AG20443 (cell line): ENCODE data around the gene COG5.

Experiments
- DNase-seq: peaks from one replicate; pipeline ENCODE4 v3.0.0; 2012; ENCODE audit warnings: low spot score, mixed read lengths

The COG5 gene

DNA sequence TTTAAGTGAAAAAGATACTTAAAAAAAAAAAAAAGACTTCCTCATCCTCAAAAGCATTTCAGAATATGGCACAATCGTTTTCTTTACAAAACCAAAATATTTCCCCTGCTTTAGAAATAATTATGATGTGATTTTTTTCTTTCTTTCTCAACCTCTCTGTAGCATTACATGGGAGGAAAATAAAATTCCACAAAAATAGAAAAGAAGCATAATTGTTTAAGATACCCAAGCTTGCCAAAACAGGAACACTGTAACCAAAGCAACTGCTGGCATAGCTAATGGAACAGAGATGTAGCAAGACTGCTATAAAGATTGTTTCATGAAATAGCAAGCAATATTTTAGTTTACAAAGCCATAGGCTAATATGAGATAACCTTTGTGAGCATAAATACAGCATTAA, 169.4 kb downstream of the COG5 start:
- peak; percentile 35 for DNase-seq

DNA sequence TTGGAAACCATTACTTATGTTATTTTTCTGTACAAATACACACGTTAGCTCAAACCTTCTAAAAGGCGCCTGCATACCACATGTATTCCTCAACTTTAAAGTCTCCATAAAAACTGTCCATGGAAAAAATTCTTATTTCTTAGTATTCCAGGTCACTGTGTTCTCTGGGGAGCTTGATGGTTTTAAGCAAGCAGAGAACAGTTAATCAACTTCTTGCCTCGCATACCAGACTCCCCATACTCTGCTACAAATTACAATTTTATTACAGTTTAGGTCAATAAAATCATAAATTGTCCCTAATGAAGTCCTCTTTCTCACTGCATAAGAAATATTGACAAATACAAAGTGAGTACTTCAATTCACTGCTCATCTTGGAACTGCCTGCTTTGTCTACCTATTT, 170.9 kb downstream of the COG5 start:
- no peak for DNase-seq

DNA sequence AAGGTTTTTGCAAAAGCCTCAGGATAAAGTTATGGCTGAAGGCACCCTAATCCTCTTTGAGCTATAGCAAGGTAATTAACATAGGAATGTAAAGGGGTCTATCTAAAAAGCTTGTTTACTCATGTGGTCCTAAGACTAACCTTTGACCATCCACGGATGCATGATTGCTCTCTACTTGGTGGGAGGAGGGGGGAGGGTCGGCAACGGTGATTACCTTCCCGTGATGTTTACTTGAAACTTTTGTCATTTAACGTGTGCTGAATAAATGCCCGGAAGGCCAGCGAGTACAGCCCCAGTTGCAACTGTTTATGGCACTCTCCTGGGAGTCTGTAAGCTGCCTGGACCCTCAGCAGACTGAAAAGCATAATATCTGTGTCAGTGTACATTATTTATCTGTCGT, 172.8 kb downstream of the COG5 start:
- DNase-seq: no peak

DNA sequence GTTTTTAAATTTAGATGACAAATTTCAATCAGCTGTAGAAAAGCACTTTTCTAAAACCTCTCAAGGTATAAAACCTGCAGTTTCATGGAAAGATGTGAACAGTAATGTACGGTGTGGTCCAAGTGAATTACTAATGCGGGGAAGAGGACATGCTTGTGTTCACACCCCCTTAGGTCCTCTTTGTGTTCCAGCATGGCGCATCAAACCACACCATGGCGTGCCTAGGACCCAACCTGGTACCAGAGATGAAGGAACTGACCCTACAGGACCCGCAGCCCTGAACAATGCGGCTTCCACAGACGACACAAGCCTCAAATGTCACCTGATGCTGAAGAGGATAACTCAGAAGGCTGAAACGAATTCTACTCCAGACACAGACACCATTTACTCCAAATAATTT, 175.1 kb downstream of the COG5 start:
- DNase-seq: no peak

DNA sequence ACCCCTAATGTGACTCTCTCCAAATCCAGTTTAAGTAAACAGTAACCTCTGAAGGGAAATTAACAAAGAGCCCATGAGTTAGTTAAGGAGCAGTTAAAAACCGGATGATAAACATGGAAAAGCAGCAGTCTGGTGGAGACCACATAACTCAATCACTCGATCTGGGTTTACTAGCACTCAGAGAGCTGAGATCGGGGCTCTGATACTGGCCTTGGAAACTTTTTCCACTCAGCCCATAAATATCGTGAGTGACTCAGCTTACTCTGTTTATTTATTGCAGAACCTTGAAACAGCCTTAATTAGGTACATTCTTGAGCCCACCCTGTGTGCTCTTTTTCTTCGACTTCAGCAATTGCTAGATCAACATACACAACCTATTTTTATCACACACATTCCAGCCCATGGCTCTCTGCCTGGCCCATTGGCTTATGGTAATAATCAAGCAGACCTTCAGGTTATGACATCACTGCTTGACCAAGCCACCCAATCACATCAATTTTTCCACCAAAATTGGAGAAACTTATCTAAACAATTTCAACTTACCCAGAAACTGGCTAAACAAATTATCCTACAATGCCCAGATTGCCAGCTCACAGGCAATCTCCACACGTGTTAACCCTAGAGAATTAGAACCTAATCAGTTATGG, 176.0 kb downstream of the COG5 start:
- DNase-seq: no peak

DNA sequence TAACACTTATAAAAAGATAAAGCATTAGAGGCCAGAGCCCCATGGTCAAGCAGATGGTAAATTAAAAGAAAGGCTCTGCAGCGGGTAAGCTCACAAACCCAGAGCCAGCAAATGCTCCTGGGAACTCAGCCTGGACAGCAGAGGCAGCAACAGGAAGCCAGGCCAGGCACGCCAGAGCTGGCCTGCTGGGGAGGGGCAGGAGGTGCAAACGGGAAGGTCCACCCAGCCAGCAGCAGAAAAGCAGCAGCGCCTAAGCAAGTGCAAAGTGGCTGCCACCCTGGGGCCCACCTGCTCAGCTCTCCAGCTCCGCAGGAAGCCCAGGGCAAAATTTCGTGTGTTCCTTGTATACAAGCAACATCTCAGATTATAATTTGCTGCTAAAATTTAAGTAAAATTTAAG, 176.6 kb downstream of the COG5 start:
- no peak for DNase-seq

DNA sequence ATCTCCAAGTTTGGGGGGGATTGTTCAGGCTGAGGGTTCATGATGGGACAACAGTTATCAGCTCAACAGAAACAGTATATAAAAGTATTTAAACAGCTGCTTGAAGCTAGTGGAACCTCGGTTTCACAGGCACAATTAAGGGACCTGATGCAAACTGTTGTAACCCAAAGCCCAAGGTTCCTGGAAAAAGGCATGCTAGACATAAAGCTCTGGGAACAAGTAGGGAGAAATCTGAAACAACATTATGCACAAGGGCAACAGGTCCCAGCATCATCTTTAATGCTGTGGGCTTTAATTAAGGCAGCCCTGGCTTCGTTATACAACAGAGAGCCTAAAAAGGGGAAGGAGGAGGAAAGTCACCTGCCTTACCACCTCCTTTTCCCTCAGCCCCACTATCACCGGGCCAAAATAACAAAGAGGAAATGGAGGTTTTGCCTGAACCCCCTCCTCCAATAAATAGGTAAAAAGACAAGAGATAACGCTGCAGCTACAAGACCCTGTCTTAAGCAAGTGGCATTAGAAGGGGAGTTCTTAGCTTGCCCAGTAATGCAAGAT, 177.1 kb downstream of the COG5 start:
- DNase-seq: no peak

DNA sequence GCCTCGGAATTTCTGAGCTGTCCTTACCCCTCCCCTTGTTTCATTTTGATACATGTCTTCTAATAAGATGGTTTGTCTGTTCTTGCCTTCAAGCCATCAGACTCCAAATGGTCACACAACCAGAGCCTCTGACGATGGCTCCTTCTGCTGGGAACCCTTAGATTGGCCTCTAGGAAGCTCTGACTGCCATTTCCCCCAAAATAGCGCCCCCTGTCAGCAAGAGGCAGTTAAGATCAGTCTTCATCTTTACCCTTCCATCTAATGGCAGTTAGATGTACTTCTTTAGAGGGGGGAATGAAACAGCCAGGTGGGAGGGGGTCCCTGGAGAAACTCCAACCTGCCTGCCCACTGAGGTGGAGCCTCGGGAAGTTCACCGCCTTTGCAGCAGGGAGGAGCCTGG, 179.7 kb downstream of the COG5 start:
- no peak for DNase-seq

DNA sequence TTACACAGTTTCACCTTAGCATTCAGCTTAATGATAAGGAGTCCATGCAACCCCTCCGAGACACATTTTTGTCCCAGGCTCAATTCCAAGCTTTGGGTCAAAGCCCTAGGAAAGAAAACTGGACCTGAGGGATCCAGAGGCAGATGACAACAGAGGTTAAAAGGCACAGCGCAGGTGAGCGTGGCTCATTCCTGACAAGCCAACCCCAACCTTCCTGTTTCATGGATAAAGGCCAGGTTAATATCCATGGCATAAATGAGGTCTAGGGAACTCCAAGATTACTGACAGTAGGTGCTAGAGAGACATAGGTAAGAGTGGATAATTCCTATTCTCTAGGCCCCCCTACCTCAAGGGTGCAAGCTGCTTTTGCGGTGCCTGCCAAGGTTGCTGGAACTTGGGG, 180.5 kb downstream of the COG5 start:
- DNase-seq: no peak

DNA sequence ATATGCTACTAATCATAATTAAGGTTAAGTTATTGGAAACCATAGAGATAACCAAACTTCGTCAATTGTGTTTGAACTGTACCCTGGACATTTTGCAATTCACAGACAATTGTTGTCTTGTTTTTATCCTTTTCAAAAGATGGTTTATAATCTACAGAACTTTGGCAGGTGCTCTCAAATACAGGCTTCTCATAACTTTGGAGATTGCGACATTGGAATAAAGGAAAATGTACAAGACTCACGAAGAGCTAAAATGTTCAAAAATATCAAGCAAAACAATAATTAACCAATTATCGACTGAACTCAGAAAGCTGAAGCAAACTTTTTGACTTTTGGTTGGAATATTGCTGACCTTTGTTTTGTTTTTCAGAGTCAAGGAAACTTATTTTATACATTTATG, 182.3 kb downstream of the COG5 start:
- no peak for DNase-seq

DNA sequence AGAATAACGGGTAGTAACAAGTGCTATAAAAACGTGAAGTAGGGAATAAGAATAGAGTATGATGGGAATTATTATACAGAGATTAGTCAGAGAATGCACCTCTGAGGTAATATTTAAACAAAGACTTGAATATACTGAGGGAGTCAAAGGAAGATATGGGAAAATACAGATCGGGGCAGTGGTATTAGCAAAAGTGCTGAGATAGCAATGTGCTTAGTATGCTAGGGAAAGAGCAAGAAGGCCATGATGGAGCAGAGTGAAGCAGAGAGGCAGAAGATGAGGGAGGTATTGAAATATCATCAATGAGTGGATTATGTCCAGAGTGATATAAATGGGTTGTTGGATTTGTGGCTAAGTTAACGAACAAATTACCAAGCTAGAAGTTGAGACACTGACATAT, 190.4 kb downstream of the COG5 start:
- DNase-seq: no peak

DNA sequence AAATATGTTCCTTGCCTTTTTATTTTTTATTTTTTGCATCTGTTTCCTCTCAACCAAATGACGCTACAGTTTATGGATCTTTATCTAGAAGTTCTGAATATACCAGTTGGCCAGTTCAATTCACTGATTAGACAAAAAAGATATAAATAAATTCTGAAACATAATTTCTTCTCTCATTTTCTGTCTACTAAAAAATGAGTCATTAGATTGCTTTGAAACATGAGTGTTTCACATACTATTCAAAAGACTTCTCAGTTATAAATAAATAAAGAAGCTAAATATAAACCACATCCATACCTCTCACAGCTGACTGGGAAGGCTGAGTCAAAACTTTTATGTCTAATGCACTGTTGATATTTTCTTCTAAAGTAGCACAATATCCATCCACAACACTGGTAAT, 191.4 kb downstream of the COG5 start:
- DNase-seq: peak; percentile 25

DNA sequence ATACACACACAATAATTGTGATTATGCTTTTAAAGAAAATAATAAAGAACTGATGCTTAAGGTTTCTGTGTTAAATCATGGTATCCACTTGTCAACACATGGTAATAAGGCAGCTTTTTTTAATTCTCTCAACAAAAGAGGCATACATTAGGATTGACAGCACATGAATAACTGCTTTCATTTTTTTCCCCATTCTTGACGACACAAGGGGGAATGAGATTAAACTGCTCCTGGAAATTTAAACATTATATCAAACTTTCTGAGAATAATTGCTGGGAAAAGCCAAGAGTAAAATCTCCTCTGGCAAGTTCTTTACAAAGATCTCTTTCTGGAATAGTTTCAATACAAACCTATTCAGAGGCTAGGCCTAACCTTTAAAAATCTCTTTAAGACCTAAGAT, 192.9 kb downstream of the COG5 start:
- no peak for DNase-seq

DNA sequence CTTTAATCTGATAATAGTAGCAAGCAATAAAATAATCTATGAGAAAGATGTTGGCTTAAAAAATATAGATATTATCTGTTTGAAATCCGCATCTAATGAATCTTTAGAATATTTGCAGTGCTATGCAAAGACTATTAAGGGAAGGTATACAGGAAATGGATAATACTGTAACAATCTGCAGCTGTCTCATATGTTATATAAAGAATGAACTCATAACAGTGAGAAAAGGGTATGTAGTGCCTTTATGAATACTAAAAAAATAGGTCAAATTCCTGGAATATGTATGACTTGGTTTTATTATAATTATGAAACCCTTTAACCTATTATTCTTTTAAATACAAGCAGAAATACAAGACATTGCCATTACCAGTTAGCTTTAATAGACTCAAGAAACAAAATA, 198.9 kb downstream of the COG5 start:
- no peak for DNase-seq

DNA sequence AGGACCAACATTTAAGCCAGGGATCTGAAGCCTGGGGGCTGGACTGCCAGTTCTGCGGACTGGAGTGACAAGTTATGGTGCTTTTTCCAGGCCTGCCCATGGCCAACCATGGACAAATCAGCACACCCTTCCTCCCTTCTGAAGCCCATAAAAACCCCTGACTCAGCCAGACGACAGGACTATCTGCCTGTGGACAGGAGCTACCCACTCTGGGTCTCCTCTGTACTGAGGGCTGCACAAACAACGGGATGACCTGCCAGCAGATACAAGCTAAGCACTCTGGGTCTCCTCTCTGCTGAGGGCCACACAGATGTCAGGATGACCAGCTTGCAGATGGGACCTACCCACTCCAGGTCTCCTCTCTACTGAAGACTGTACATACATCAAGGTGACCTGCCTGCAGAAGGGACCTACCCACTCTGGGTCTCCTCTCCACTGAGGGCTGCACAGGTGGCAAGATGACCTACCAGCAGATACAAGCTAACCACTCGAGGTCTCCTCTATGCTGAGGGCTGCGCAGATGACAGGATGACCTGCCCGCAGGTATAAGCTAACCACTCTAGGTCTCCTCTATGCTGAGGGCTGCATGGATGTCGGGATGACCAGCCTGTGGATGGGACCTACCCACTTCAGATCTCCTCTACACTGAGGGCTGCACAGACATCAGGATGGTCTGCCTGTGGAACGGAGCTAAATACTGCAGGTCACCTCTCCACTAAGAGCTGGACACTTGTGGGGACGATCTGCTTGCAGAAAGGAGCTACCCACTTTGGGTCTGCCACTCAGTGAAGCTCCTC, 204.0 kb downstream of the COG5 start:
- DNase-seq: no peak

DNA sequence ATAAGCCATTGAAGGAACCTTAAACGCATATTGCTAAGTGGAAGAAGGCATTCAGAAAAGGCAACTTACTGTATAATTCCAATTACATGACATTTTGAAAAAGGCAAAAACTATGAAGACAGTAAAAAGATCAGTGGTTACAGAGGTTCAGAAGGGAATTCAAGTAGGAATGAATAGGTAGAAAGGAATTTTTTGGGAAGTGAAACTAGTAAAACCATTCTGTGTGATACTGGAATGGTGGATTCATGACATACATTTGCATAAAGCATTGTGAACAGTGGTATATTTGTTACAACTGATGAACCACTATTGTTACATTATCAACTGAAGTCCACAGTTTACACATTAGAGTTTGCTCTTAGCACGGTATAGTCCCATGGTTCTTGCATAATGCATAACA, 208.1 kb downstream of the COG5 start:
- DNase-seq: peak; percentile 11

DNA sequence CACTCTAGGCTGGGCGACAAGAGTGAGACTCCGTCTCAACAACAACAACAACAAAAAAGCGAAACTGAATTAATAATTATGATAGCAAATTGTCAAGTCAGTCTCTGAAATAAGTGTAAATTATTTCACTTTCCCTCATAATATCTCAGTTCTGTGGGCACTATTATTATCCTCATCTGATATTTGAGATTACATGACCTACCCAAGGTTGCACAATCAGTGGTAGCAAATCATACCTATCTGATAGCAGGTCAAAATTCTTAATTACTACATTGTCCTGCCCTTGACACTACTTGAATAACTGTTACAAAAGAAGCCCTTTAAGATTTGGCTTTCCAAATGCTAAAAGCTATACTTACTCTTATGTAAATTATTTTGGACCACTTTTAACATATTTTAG, 209.1 kb downstream of the COG5 start:
- DNase-seq: no peak

DNA sequence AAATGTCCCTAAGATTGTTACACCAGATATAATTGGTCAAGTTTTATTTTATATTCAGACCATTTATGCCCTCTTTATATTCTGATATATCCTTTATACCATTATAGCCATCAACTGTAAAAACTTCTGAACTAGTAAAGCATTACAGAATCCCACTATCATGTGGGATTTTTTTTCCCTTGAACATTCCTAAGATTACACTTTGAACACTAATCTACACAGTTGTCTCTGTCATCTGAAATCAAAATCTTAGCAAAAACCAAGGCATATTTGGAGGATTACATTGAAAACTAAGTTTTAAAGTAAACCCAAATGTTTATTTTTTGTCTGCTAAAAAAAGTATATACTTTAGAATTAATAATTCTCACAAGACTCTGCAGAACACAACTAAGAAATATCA, 210.0 kb downstream of the COG5 start:
- DNase-seq: no peak

DNA sequence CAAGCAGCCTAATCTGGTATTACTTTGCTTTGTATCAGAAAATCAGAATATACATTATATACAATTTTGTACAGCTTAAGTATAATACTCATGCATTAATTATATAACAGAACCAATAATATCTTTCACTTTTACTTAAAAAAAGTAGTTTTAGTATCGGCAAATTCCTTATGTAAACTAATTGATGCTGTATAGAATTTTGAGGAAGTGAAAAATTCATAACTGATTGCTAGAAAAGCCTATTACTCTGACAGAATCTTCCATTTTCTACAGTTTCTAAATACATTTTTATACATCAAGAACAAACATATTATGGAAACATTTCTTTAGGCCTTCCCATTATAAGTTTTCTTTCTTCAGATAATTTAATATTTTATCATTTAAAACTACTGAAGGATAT, 217.8 kb downstream of the COG5 start:
- DNase-seq: no peak

DNA sequence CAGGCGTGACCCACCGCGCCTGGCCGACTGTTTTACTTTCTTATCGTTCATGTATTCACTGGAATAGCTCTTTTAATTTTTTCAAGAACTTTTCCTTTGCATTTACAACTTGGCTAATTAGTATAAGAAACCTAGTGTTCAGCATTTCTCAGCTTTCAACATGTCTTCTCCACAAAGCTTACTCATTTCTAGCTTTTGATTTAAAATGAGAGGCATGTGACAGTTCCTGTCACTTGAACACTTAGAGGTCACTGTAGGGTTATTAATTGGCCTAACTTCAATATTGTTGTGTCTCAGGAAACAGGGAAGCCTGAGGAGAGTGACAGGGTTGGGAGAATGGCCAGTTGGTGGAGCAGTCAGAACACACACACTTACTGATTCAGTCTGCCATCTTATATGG, 218.9 kb downstream of the COG5 start:
- DNase-seq: no peak

DNA sequence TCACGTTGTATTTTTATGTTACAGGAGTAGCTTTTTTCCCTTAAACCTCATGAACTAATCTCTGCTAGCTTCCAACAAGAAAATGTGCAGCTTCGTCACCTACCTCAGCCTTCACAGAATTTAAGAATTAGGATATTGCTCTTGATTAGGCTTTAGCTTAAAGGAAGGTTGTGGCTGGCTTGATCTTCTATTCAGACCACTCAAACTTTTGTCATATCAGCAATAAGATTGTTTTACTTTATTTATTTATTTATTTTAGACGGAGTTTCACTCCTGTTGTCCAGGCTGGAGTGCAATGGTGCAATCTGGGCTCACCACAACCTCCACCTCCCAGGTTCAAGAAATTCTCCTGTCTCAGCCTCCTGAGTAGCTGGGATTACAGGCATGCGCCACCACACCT, 219.4 kb downstream of the COG5 start:
- no peak for DNase-seq

DNA sequence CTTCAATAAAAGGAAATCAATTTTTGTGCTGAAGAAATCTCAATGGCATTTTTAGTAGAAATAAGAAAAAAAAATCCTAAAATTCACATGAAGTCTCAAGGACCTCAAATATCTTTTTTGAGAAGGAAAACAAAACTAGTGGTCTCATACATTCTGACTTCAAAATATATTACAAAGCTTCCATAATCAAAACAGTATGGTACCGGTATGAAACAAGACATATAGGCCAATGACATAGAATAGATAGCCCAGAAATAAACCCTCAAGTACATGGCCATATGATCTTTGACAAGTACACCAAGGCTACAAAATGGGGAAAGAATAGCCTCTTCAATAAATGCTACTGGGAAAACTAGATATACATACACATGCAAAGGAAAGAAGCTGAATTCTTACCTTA, 225.6 kb downstream of the COG5 start:
- DNase-seq: no peak

DNA sequence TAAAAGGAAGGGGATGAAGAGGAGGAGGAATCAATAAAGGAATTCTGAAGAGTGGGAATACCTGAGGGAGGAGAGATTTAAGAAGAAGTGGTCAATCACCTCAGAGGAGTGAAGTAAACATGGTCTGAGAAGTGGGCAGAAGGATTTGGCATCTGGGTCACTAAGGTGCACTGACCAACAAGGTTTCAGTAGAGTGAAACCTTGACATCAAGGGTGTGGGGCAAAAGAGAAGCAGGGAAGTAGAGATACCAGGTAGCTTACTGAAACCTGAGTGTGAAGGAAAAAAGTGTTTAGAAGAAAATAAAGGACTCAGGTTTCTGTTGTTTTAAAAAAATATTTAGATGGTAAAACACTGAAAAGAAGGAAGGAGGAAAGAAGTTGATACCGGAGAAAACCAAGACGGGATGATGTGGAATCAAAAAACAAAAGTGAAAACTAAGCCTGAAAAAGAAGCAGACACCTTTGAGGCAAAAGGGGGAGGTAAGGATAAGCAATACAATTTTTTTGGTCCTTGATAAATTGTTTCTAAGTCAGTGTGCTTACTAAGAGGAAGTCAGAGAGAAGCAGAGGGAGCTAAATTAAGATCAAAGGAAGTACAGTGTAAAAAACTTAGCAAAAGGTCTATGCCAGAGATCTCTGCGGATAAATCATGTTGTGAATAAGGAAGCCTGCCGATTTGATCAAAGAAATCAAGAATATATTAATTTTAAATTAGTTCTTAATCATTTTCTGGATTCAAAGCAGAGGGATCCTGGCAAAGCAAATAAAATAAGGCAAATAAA, 231.0 kb downstream of the COG5 start:
- no peak for DNase-seq
